HG03039 (cell line): ENCODE results near the gene COX7B.
"Not testable (repeated sequence)": the region's sequence is repeated elsewhere in the genome, so short reads cannot be mapped to it uniquely, and the experiment has no call there.

ENCODE experiments used
- ATAC-seq: cut with Tn5 transposase; IDR thresholded peaks from one replicate; pipeline ENCODE4 v1.9.1; 2021; ENCODE audit warnings: mild to moderate bottlenecking, moderate library complexity; ENCODE audit not compliant: unreplicated experiment

COX7B gene

DNA sequence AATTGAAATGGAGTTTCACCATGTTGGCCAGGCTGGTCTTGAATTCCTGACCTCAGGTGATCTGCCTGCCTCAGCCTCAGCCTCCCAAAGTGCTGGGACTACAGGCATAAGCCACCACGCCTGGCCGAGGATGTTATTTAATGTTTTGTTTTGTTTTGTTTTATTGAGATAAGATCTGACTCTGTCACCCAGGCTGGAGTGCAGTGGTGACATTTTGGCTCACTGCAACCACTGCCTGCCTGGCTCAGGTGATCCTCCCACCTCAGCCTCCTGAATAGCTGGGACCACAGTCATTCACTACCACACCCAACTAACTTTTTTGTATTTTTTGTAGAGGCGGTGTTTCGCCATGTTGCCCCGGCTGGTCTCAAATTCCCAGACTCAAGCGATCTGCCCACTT, 45.8 kb downstream of the COX7B start:
- not testable (repeated sequence) for ATAC-seq

DNA sequence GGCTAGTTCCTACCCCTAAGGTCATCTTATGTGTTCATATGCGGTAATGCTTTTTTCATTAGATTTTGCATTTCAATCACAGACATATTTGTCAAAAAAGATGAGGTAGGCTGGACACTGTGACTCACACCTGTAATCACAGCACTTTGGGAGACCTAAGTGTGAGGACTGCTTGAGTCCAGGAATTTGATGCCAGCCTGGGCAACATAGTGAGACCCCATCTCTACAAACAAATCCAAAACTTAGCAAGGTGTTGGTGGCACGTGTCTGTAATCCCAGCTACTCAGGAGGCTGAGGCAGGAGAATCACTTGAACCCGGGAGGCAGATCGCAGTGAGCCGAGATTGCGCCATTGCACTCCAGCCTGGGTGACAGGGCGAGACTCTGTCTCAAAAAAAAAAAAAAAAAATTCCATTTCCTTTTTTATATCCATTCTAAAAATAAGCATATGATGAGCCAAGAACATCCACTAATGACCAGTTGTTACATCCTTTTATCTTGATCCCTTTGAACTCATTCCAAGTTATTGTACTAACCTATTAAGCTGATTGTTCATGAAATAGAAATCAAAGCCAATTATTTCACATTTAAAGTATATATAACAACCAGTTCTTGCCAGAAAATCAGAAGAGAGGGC, 46.8 kb downstream of the COX7B start:
- ATAC-seq: no peak

GRCh38 chrX:77946571-77946970, 47.3 kb downstream of the COX7B start:
- ATAC-seq: no peak

GRCh38 chrX:77949840-77950239, 50.6 kb downstream of the COX7B start:
- no peak for ATAC-seq

- no peak for ATAC-seq
Observed at GRCh38 chrX:77952173-77952572, 52.9 kb downstream of the COX7B start.

GRCh38 chrX:77953302-77953701, 54.0 kb downstream of the COX7B start:
- ATAC-seq: no peak

DNA sequence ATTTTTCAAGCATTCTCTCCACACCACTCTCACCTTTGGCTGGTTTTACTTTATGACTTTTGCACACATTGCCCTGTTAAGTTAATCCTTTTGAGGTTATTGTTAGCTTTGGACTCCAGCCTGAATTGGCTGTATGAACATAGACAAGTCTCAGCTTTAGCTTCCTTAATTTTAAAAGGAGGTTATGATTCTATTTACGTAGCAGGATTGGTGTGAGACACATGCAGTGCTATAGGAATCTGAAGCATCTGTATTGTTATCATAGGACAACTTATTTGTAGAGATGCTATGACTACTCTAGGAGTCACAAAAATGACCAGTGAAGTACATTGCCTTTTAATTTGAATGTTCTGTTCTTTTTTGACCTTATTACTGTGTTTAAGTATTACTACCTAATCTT, 54.4 kb downstream of the COX7B start:
- no peak for ATAC-seq
